Stimulated activated CD4-positive, alpha-beta T cell treated with anti-CD3 and anti-CD28 coated beads, Interleukin-2, amount 100 ng/mL, for 4 hours (primary cell): ENCODE results near the gene KDM6A.
"Not testable (repeated sequence)": the region's sequence is repeated elsewhere in the genome, so short reads cannot be mapped to it uniquely, and the experiment has no call there.

Experiments
- DNase-seq: peaks from one replicate; pipeline ENCODE4 v3.0.0-alpha.2; 2020; ENCODE audit warnings: low read depth

Gene KDM6A

DNA sequence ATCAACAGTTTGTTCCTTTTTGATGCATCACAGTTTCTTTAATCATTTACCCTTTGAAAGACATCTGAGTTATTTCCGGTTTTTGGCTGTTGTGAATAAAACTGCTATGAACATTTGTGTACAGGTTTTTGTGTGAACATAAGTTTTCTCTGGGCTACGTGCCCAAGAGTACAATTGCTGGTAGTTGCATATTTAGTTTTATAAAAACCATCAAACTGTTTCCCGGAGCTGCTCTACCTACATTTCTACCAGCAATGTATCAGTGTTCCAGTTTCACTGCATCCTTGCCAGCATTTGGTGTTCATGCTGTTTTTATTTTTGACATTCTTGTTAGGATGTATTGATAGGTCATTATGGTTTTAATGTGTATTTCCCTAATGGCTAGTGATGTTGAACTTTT lies 17.3 kb downstream of the KDM6A start:
- DNase-seq, result no peak

- DNase-seq, result not testable (repeated sequence)
Measured at GRCh38 chrX:44890687-44891086, 17.7 kb downstream of the KDM6A start.

DNA sequence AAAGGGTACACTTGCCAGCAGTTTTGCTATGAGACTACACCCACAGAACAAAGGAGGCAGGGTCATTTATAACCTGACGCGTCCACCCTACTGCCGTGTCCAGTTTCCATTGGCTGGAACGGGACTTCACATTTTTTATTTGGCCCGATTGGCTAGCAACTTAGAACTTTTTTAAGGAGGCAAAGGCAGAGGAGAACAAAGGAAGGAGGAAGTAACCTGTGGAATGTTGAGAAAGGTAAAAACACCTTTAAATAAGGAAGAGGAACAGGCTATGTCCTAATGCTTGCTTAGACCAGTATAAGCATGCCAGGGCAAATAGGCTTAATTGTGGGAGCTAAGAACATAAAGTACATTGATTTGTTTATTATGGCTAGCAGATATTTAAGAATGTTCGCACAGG lies 18.7 kb downstream of the KDM6A start:
- DNase-seq, result no peak

DNA sequence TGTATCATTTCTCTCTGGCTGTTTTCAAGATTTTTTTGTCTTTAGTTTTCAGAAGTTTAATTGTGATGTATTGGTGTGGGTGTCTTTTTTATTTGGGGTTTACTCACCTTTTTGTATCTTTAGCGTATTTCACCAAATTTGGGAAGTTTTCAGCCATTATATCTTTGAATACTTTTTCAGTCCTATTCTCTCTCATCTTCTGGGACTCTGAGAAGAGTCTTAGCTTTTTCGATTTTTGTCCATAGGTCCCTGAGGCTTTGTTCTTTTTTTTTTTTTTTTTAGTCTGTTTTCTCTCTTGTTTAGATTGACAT lies 23.8 kb downstream of the KDM6A start:
- no peak for DNase-seq

- no peak for DNase-seq
Measured at GRCh38 chrX:44897539-44897938, 24.6 kb downstream of the KDM6A start.

- DNase-seq, result no peak
Measured at GRCh38 chrX:44898411-44899221, 25.6 kb downstream of the KDM6A start.

DNA sequence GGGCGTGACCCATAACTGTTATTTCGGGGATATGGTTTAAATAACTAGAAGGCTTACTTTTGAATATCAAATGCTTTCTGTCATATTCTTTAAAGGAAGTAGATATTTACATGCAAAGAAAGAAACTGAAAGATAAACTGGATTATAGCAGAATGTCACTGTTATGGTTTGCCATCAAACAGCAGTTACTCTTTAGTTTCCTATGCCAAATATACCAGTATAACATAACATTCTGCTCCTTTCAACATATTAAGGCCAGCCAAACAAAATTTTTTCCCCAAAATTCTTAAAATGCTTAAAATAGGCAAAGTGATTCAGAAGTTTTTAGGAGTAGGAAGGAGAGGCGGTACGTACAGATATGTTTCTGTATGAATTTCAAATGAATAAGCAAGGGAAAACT lies 27.0 kb downstream of the KDM6A start:
- DNase-seq, result no peak

DNA sequence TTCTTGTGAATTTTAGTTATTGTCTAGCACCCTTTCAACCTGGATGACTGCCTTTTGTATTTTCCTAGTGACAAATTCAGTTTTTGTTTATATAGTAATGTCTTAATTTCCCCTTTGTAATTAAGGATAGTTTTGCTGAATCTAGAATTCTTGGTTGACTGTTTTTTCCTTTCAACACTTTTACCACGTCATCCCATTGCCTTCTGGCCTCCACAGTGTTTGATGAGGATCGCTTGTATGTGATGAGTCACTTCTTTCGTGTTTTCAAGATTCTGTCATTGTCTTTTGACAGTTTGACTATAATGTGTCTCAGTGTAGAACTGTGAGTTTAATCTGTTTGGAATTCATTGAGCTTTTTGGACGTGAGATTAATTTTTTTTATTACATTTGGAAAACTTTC lies 30.1 kb downstream of the KDM6A start:
- DNase-seq, result no peak

DNA sequence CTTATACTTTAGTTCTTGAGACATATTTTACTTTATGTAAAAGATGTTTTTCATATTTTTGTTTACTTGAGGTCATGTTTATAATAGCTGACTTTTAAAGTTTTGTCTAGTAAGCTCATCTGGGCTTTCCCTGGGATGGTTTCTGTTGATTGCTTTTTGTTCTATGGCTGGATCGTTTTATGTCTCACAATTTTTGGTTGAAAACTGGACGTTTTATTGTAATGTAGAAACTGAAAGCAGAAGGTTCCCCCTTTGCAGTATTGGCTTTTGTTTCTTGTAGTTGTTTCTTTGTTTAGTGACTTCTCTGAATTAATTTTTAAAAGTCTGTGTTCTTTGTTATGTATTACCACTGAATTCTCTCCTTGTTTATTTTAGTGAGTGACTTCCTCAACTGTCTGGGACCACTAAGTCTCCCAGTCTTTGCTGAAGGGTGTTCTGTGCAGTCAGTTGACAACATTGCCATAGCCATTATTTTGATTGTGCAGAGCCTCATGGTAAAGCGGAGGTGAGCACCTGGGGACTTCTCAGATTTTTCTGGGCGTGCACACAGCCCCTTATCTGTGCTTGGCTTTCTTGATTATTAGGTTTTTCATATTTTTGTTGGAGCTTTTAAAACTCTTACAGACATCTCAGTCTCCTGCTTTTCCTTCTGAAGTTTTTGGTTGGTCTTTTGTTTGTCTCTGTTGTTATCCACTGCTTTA lies 31.0 kb downstream of the KDM6A start:
- DNase-seq, result no peak

DNA sequence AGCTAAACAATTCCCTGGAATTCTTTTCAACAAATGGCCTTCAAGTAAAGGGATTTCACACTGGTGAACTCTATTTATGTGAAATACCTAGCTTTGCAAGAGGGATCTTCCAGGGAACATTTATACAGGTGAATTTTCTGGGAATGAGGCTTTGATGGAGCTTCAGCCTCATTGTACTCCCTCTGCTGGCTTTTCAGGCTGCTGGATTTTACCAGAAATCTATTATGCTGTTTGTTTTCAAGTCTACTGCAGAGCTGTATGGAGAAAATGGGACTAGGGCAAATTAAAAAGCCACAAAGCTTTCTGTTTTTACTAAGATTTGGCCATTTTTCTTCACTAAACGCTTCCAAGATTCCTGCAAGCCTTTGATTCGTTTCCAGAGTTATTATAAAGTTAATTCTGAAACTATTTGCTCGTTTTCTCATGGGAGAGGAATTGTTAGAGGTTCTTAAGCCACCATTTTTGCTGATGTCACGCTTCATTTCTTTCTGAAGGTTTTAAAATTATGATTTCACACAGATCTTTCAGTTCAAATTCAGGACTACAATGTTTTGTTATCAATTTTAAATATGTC lies 31.6 kb downstream of the KDM6A start:
- no peak for DNase-seq

DNA sequence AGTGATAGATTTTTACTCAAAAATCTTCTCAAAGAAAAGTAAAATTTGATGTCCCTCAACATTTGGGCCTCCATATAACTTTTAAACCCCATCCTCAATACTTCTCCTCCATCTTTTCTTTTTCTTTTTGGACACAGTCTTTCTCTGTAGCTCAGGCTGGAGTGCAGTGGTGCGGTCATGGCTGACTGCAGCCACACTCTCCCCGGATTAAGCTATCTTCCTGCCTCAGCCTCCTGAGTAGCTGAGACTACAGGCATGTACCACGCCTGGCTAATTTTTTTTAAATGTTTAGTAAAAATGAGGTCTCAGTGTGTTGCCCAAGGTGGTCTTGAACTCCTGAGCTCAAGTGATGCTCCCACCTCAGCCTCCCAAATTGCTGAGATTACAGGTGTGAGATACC lies 33.1 kb downstream of the KDM6A start:
- DNase-seq, result no peak

GRCh38 chrX:44906542-44906941 lies 33.6 kb downstream of the KDM6A start:
- no peak for DNase-seq

GRCh38 chrX:44908153-44908552 lies 35.2 kb downstream of the KDM6A start:
- DNase-seq, result no peak

DNA sequence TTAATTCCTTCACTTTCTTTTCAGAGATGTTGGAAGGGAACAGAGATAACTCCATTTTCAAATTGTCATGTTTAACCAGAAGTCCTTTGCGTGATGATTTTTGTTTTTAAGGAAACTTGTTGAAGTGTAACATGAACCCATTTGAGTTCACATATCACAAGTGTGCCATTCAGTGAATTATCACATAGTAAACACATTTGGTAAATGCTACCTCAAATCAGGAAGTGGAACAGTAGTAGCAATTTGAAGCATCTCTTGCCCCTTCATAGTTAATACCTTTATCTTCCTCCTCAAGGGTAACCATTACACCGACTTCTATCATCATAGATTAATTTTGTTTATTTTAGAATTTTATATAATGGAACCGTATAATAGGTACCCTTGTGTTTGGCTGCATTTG lies 35.8 kb downstream of the KDM6A start:
- DNase-seq, result no peak

- DNase-seq, result not testable (repeated sequence)
Measured at GRCh38 chrX:44910508-44910907, 37.5 kb downstream of the KDM6A start.

DNA sequence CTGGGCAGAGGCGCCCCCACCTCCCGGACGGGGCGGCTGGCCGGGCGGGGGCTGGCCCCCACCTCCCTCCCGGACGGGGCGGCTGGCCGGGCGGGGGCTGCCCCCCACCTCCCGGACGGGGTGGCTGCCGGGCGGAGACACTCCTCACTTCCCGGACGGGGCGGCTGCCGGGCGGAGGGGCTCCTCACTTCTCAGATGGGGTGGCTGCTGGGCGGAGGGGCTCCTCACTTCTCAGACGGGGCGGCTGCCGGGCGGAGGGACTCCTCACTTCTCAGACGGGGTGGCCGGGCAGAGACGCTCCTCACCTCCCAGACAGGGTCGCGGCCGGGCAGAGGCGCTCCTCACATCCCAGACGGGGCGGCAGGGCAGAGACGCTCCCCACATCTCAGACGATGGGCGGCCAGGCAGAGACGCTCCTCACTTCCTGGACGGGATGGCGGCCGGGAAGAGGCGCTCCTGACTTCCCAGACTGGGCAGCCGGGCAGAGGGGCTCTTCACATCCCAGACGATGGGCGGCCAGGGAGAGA lies 38.1 kb downstream of the KDM6A start:
- DNase-seq, result not testable (repeated sequence)

DNA sequence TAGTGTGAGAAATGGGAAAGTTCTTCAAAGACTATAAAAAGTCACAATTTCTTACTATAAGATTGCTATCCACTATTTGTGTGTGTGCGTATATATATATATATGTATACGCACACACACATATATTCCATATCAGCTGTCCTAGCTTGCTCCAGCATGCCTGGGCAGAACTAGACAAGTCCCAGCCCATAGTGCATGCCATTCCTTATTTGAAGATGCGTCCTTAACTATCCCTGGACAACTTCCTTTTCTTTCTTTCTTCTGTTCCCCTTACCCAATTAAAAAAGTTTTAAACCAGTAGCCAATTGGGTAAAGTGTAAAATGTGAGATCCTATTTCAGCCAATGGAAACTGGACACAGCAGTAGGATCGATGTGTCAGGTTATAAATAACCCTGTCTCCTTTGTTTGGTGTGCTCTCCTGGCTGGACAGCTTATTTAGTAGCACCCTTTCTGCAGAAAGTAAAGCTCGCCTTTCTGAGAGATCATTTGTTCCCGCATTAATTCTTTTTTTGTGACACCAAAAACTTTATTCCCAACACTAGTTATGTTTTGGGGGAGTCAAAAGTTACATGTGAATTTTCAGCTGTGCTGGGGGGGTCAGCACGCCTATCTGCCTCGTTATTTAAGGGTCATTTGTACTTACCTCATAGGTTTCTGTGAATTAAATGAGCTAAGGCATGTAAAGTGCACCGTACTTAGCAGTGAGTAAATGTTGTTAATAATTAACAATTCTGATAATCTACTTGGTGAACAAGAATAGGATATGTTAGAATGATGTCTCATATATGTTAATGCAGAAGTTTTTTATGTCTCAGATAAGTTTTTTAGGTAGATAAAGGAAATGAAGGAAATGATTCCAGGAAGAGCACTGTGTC lies 40.9 kb downstream of the KDM6A start:
- DNase-seq, result no peak

DNA sequence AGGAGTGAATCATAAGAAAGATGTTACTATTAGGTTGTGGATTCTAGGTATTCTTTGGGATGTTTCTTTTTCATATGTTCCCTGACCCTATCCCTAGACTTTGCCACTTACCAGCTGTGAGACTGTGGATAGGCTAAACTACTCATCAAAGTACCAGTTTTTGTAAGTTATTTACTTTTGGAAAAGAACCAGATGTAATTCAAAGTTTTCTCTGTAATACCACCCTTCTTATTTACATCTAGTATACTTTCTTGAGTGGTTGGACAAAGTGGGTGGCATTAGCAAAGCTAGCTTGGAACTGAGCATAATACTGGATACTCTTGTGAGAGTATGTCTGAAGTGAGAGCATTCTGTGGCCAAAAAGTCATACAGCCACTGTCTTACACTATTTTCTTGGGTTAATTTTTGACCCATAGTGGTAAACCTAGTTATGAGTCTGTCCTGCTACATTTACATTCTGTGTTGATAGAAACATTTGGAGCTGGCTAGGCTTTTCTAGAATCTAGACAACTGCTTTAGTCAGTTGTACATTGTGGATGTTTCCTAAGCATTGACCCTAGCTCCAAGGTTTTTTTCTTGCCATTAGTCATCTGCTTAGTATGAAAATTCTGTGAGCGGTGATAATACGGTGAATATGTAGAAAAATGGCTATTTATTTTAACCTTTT lies 41.7 kb downstream of the KDM6A start:
- DNase-seq, result no peak

DNA sequence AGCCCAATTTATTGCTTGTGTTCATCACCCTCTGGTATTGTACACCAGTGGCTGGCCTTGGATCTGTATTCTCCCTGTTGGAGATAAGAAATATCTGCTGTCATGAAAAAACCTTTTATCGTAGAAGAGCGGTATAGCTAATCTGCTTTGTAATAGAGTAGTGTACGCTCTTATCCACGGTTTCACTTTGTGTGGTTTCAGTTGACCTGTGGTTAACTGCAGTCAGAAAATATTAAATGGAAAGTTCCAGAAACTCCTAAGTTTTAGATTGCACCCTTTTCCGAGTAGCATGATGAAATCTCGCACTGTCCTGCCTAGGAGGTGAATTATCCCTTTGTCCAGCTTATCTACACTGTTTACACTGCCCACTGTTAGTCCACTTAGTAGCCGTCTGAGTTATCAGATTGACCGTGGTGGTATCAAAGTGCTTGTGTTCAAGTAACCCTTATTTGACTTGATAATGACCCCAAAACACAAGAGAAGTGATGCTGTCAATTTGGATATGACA lies 42.4 kb downstream of the KDM6A start:
- DNase-seq, result no peak

DNA sequence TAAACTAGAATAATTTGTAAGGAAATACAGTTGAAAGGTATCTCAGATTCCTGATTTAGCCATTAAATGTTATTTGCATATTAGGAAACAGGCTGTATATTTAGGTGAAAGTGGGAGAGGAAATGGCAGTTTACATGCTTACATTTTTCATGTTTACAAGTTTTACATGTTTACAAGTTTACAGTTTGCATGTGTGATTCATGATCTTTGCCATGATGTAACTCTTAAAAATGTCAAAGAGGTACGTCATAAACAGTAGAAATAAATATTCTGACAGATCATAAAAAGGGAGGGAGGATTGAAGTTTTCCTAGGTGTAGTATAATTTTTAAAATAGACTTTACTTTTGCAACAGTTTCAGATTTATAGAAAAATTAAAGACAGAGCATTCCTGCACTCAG lies 45.7 kb downstream of the KDM6A start:
- DNase-seq, result no peak

DNA sequence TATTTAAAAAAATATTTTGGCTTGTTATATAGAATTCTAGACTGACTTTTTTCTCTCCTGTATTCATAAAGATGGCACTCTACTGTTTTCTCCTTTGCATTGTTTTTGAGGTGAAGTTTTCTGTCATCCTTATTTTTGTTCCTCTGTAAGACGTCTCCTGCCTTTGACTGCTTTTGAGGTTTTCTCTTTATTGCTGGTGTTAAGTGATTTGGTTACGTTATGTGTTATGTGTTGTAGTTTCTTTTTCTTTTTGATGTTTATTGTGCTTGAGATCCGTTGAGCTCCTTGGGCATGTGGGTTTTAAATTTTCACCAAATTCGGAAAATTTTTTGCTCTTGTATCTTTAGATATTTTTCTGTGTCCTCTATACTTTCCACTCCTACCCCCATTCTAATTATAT lies 50.0 kb downstream of the KDM6A start:
- no peak for DNase-seq

DNA sequence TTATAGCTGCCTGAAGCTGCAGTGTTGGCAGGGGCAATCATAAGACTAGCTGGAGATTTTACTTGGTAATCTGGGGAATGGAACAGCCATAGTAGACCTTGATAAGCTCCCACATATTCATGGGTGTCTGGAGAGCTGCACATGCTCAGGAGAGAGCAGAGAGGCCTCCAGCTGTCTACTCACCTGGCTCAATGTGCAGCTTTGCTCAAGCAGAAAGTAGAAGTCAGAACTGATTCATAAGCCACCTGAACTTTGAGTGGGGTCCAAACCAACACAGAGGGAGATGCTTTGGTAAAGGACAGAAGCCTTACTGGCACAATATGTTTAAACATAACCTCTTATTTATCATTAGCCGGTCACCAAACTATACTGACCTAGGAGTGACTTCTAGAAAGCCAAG lies 54.4 kb downstream of the KDM6A start:
- DNase-seq, result no peak
